PC-3 (cell line): Measurements from ENCODE around the gene HOXC4. TPM values are rescaled to one million over a fixed set of nuclear protein-coding genes. Genes with fewer than 3 reads are reported as not detected.

ENCODE experiments used
- ATAC-seq: fragments of 200-7000 bp; cut with Tn5 transposase; 2 replicates; pipeline ENCODE4 v1.9.1; 2020; ENCODE audit warnings: mild to moderate bottlenecking, moderate library complexity
- BruUV-seq: library from RNA; stranded (reverse); fragments of 400-500 nt; replicated peaks from 2 replicates; lab custom pipeline; 2021; lab: Mats Ljungman, UMichigan
- CTCF ChIA-PET: fragments of 300-600 bp; sonication (Branson Sonifier 250); formaldehyde crosslinking; loops from one replicate; lab custom pipeline; 2022; ENCODE audit warnings: antibody characterized with exemption; lab: Charles Lee
- POLR2A ChIA-PET: fragments of 300-600 bp; sonication (Branson Sonifier 250); formaldehyde crosslinking; loops from one replicate; lab custom pipeline; 2022; ENCODE audit warnings: antibody characterized with exemption; ENCODE audit not compliant: unreplicated experiment; lab: Charles Lee
- DNase-seq: peaks from one replicate; pipeline ENCODE4 v3.0.0-alpha.2; 2015
- H2AFZ ChIP-seq: fragments of 300-600 bp; sonication (generic); 2 replicates; pipeline ENCODE4 v1.6.0; 2016; ENCODE audit warnings: antibody characterized with exemption, low read length
- H3F3A ChIP-seq: fragments of 300-600 bp; sonication (generic); one replicate; pipeline ENCODE4 v1.6.0; 2017; ENCODE audit warnings: antibody characterized with exemption, low read length, control low read depth, mild to moderate bottlenecking; ENCODE audit not compliant: unreplicated experiment
- H3K27ac ChIP-seq: fragments of 300-600 bp; sonication (generic); 2 replicates; pipeline ENCODE4 v1.5.1; 2016; ENCODE audit warnings: mild to moderate bottlenecking, low read length
- H3K27me3 ChIP-seq: fragments of 300-600 bp; sonication (generic); 2 replicates; pipeline ENCODE4 v1.6.1; 2016; ENCODE audit warnings: low read length, mixed read lengths
- H3K36me3 ChIP-seq: fragments of 300-600 bp; sonication (generic); 2 replicates; pipeline ENCODE4 v1.6.1; 2016; ENCODE audit warnings: low read depth, mixed run types, low read length, mixed read lengths
- H3K4me1 ChIP-seq: fragments of 300-600 bp; sonication (generic); 2 replicates; pipeline ENCODE4 v1.5.1; 2016; ENCODE audit warnings: low read length; ENCODE audit not compliant: insufficient read depth
- H3K4me2 ChIP-seq: fragments of 300-600 bp; sonication (generic); 2 replicates; pipeline ENCODE4 v1.6.0; 2016; ENCODE audit warnings: low read length
- H3K4me3 ChIP-seq: fragments of 300-600 bp; sonication (generic); 2 replicates; pipeline ENCODE4 v1.5.1; 2016; ENCODE audit warnings: mild to moderate bottlenecking, low read length, mixed read lengths
- H3K79me2 ChIP-seq: fragments of 300-600 bp; sonication (generic); 2 replicates; pipeline ENCODE4 v1.6.1; 2017; ENCODE audit warnings: low read length, mixed read lengths
- H3K9ac ChIP-seq: fragments of 300-600 bp; sonication (generic); 2 replicates; pipeline ENCODE4 v1.6.0; 2016; ENCODE audit warnings: mild to moderate bottlenecking, low read length
- H3K9me2 ChIP-seq: fragments of 300-600 bp; sonication (generic); replicated peaks from 2 replicates; pipeline ENCODE4 v1.6.1; 2016; ENCODE audit warnings: mixed run types, low read length, mixed read lengths
- H3K9me3 ChIP-seq: fragments of 300-600 bp; sonication (generic); 2 replicates; pipeline ENCODE4 v1.6.1; 2016; ENCODE audit warnings: low read length, mixed read lengths
- H4K20me1 ChIP-seq: fragments of 300-600 bp; sonication (generic); 2 replicates; pipeline ENCODE4 v1.6.1; 2016; ENCODE audit warnings: low read length, mixed read lengths
- CTCF ChIP-seq: fragments of 300-600 bp; sonication (generic); conservative IDR thresholded peaks from 2 replicates; pipeline ENCODE4 v1.5.1; 2017; ENCODE audit warnings: antibody characterized with exemption, low read depth, mild to moderate bottlenecking, low read length
- EZH2 ChIP-seq: fragments of 300-600 bp; sonication (generic); IDR thresholded peaks from one replicate; pipeline ENCODE4 v1.6.1; 2017; ENCODE audit warnings: antibody characterized with exemption, mild to moderate bottlenecking, low read length; ENCODE audit not compliant: unreplicated experiment
- EZH2phosphoT487 ChIP-seq: fragments of 300-600 bp; sonication (generic); IDR thresholded peaks from 2 replicates; pipeline ENCODE4 v1.6.1; 2018; ENCODE audit warnings: mild to moderate bottlenecking, antibody characterized with exemption, low read length, borderline replicate concordance
- intact Hi-C: fragments of 100-400 bp; cut with micrococcal nuclease; formaldehyde crosslinking; loops from 2 replicates; pipeline ENCODE4 v1.9.0; 2023
- total RNA-seq: library from RNA; depleted of rRNA; stranded (reverse); fragments of >200 nt; gene quantifications from 2 replicates; pipeline ENCODE4 v1.2.3, GENCODE V29; 2014

Gene HOXC4
- total RNA-seq, 1 experiment from 2014 or later, result 1.8 TPM

GRCh38 chr12:54007538-54008259 is 45.9 kb upstream of the HOXC4 start:
- no peak overlapping the region for H3K9ac ChIP-seq
- no peaks in the 10 kb centered on the region for H3K27me3 ChIP-seq
- ChIA-PET POLR2A (interaction anchor here (0.5 kb wide), 1 partner anchor 184 kb away, joined by 14 read pairs; no protein-coding TSS in a partner anchor), CTCF (interaction anchor here (0.6 to 1.1 kb wide), 2 partner anchors 10 to 194 kb away, joined by 3 read pairs; no protein-coding TSS in a partner anchor)
- H3K9me2 ChIP-seq, result no peaks in the 10 kb centered on the region
- no peak overlapping the region for H2AFZ ChIP-seq
- no peak for ATAC-seq
- H4K20me1 ChIP-seq, result no peaks in the 10 kb centered on the region
- H3K9me3 ChIP-seq, result no peaks in the 10 kb centered on the region
- TF ChIP-seq EZH2, result no peak
- TF ChIP-seq CTCF, result no peak
- no peak for TF ChIP-seq EZH2phosphoT487
- peaks cover 38% of the 10 kb centered on the region for H3K4me1 ChIP-seq
- H3F3A ChIP-seq, result no peaks in the 10 kb centered on the region
- no peak for DNase-seq
- H3K79me2 ChIP-seq, result peaks cover 24% of the 10 kb centered on the region
- no peak overlapping the region for H3K4me3 ChIP-seq
- intact Hi-C loops, result no loop called here
- no TSS peak for BruUV-seq
- peak overlapping the region; percentile 47; the same call in 1 of the 2 replicates for H3K4me2 ChIP-seq
- no peak overlapping the region for H3K27ac ChIP-seq
- no peaks in the 10 kb centered on the region for H3K36me3 ChIP-seq

DNA sequence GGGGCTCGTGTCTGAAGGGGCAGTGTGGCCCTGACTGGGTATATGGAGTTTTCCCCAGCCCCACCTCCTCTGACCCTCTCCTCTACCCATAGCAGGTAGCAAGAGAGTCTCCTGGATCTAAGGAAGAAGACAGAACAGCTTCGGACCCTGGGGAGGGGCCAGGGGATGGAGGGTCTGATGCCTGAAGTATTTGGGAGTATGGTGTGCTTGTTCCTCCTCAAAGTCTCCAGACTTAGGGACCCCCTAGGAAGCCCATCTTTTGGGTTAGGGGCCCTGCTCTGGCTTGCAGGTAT is 45.4 kb upstream of the HOXC4 start:
- peak overlapping the region; percentile 78 for H3K4me3 ChIP-seq
- no peaks in the 10 kb centered on the region for H3K27me3 ChIP-seq
- no TSS peak for BruUV-seq
- intact Hi-C loops, result no loop called here
- H3K9ac ChIP-seq, result no peak overlapping the region
- H4K20me1 ChIP-seq, result no peaks in the 10 kb centered on the region
- ChIA-PET POLR2A (no interaction called here), CTCF (interaction anchor here (0.6 to 1.2 kb wide), 2 partner anchors 9 to 193 kb away, joined by 3 to 21 read pairs; no protein-coding TSS in a partner anchor)
- H3K9me3 ChIP-seq, result no peaks in the 10 kb centered on the region
- DNase-seq (no peak), ATAC-seq (no peak)
- H3K79me2 ChIP-seq, result peaks cover 24% of the 10 kb centered on the region
- no peaks in the 10 kb centered on the region for H3K36me3 ChIP-seq
- peak overlapping the region; percentile 47 for H3K4me2 ChIP-seq
- no peak overlapping the region for H2AFZ ChIP-seq
- TF ChIP-seq EZH2, result no peak
- TF ChIP-seq EZH2phosphoT487, result no peak
- no peak for TF ChIP-seq CTCF
- no peaks in the 10 kb centered on the region for H3F3A ChIP-seq
- H3K27ac ChIP-seq, result no peak overlapping the region
- peaks cover 43% of the 10 kb centered on the region for H3K4me1 ChIP-seq
- no peaks in the 10 kb centered on the region for H3K9me2 ChIP-seq
